Muscle layer of duodenum (tissue), 2 donors: Measurements from ENCODE around the gene ADAMTS16.

ENCODE experiments used
- H3K27ac ChIP-seq: one replicate; pipeline ENCODE4 v1.7.0; 2013; ENCODE audit warnings: mild to moderate bottlenecking, low read length
- H3K27me3 ChIP-seq: one replicate; pipeline ENCODE4 v1.7.0; 2013; ENCODE audit warnings: low read depth, mild to moderate bottlenecking, control low read depth, low read length
- H3K36me3 ChIP-seq, 2 donors: one replicate each; pipeline ENCODE4 v1.7.0; 2013; ENCODE audit warnings: low read length in 2 of 2, control low read depth in 1 of 2, mild to moderate bottlenecking in 1 of 2; ENCODE audit not compliant: insufficient read depth in 2 of 2, control insufficient read depth in 1 of 2
- H3K4me1 ChIP-seq, 2 donors: one replicate each; pipeline ENCODE4 v1.7.0; 2013; ENCODE audit warnings: low read length in 2 of 2, mild to moderate bottlenecking in 2 of 2, control low read depth in 1 of 2, moderate library complexity in 1 of 2; ENCODE audit not compliant: insufficient read depth in 2 of 2, control insufficient read depth in 1 of 2
- H3K4me3 ChIP-seq, 2 donors: one replicate each; pipeline ENCODE4 v1.7.0; 2013; ENCODE audit warnings: low read length in 2 of 2, low read depth in 1 of 2, mild to moderate bottlenecking in 1 of 2
- H3K9me3 ChIP-seq, 2 donors: one replicate each; pipeline ENCODE4 v1.7.0; 2013; ENCODE audit warnings: low read length in 2 of 2, control low read depth in 1 of 2, mild to moderate bottlenecking in 1 of 2; ENCODE audit not compliant: control insufficient read depth in 1 of 2
- donor health status: healthy.

The ADAMTS16 gene

DNA sequence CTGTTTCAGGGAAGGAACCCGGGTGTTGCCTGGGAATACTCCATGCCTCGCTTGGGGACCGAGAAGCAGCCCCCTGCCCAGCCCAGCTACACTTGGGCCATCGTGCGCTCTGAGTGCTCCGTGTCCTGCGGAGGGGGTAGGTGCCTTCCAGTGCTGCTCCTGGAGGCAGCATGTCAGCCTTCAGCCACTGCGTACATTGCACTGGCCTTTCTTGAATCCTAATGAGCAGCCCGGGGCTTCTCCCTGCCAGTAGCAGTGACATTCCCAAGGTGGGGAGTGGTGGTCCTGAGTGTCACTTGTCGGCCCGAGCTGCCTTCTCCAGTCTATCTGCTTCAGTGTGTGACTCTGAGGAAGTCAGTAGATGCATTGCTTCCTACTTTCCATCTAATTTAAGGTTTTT lies 101.9 kb downstream of the ADAMTS16 start:
- Histone ChIP-seq H3K27me3 (no peaks in the 10 kb centered on the region), H3K36me3 (no peaks in the 10 kb centered on the region), H3K4me1 (no peaks in the 10 kb centered on the region), H3K4me3 (no peak overlapping the region), H3K9me3 (no peaks in the 10 kb centered on the region), H3K27ac (no peak overlapping the region)

DNA sequence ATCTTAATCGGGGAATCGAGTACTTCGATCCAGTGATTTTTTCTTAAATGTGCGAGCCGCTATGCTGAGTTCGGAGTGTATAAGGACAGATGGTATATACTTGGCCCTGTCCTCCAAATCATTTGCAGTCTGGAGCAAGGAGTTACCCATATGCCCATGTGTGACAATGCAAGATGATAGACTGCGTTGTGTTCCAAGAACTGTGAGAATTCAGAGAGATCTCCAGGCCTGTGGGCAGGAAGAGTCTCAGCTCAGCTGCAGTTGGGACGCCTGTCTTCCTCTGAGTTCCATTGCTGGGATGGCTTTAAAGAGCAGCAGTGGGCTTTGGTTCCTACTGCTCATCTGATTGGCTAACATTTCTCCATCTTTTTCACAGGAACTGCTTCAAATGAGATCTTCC lies 106.6 kb downstream of the ADAMTS16 start:
- Histone ChIP-seq H3K27ac (no peak overlapping the region), H3K9me3 (peaks cover 0 to 4% of the 10 kb centered on the region in 2 donors), H3K4me1 (no peaks in the 10 kb centered on the region), H3K27me3 (no peaks in the 10 kb centered on the region), H3K36me3 (no peaks in the 10 kb centered on the region), H3K4me3 (no peak overlapping the region)

DNA sequence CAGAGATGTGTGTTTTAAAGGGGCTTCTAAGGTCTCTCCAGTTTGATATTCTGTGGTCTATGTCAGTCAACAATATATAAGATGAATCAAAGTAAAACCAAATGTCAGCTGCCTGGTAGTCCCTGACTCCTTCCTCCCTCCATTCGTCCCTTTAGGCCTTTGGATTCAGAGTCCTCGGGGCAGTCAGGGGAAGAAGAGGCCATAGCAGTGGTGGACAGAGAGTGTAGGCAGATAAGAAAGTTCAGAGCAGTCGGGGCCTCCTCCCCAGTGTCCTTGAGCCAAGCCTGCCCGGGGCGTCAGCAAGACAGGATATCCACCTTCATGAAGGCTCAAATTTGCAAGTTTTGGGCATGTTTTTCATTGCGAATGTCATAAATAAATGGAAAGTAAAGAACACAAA lies 110.6 kb downstream of the ADAMTS16 start:
- H3K27me3 ChIP-seq, result no peaks in the 10 kb centered on the region
- no peak overlapping the region for H3K27ac ChIP-seq
- H3K36me3 ChIP-seq, result no peaks in the 10 kb centered on the region
- no peaks in the 10 kb centered on the region for H3K4me1 ChIP-seq
- peaks cover 0 to 8% of the 10 kb centered on the region in 2 donors for H3K9me3 ChIP-seq
- no peak overlapping the region for H3K4me3 ChIP-seq

DNA sequence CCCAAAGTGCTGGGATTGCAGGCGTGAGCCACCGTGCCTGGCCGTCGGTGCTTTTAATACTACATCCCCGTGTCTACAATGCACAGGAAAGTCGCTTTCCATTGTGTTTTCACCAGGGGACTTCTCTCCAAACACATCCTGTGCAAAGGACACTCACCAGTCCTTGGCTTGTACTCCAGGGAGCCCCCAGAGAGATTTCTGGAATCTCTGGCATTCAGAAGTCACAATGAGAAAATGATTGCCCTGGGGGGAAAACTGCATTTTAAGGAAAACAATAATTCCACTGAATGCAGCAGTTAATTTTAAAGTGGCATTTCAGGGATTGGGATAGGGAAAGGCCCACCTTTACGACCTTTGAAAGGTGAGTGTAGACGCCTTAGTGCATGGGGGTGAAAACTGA lies 112.0 kb downstream of the ADAMTS16 start:
- no peaks in the 10 kb centered on the region for H3K36me3 ChIP-seq
- H3K27me3 ChIP-seq, result no peaks in the 10 kb centered on the region
- no peak overlapping the region for H3K4me3 ChIP-seq

DNA sequence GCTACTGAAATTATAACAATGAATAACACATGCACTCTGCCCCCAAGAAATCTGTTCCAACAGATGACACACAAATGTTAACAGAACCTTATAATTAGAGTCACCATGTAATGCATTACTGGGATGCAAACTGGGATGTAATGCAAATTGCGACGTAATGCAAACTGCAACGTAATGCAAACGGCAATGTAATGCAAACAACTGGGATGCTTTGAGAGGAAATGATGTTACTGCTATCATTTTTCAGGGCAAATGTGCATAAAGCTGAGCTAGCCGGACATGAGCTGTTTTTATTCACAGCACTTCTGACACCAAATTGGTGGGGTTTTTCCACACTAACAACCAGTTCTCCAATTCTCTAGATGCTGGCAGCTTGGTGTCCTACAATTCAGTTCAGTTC lies 117.2 kb downstream of the ADAMTS16 start:
- Histone ChIP-seq H3K9me3 (peaks cover 0 to 8% of the 10 kb centered on the region in 2 donors), H3K27me3 (no peaks in the 10 kb centered on the region), H3K4me3 (no peak overlapping the region), H3K36me3 (no peaks in the 10 kb centered on the region), H3K27ac (no peak overlapping the region), H3K4me1 (no peaks in the 10 kb centered on the region)

More for the DNA sequence above, 112.0 kb downstream of the ADAMTS16 start:
- Histone ChIP-seq H3K27ac (no peak overlapping the region), H3K9me3 (peaks cover 0 to 12% of the 10 kb centered on the region in 2 donors), H3K4me1 (no peaks in the 10 kb centered on the region)

DNA sequence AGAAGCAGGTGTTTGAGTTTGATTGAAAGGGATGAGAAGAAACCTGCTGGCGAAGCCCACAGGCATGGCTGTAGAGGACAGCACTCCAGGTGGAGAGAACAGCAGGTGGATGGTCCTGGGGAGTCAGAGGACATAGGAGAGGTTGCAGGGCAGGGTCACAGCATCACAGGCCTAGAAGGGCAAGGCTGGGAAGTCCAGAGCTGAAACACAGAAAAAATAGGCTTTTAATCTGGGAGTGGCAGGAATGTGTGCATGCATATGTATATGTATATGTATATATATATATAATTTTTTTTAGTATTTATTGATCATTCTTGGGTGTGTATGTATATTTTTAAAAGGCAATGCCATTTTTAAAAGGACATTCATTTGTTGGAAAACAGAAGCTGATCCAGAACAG lies 118.4 kb downstream of the ADAMTS16 start:
- H3K4me3 ChIP-seq, result no peak overlapping the region
- H3K4me1 ChIP-seq, result no peaks in the 10 kb centered on the region
- H3K9me3 ChIP-seq, result peaks cover 0 to 8% of the 10 kb centered on the region in 2 donors
- H3K36me3 ChIP-seq, result no peaks in the 10 kb centered on the region
- H3K27ac ChIP-seq, result no peak overlapping the region
- H3K27me3 ChIP-seq, result no peaks in the 10 kb centered on the region

DNA sequence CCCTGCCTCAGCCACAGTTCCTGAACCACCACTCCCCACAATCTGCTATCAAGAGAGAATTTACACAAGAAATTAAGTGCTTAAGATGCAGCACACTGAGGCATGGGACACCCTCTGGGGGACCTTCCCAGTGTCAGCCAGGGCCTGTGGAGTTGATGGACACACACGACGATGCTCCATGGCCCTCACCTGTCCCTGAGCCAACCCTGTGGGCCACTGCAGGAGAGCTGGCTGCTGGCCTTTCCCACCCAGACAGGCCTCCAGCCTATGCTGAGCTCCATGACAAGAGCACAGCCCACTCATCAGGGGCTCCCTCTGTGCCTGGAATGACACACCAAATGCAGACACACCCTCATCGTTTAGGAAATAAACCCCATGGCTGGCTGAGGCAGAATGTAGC lies 124.6 kb downstream of the ADAMTS16 start:
- H3K27ac ChIP-seq, result no peak overlapping the region
- H3K4me1 ChIP-seq, result no peaks in the 10 kb centered on the region
- H3K27me3 ChIP-seq, result no peaks in the 10 kb centered on the region
- no peaks in the 10 kb centered on the region for H3K9me3 ChIP-seq
- no peak overlapping the region for H3K4me3 ChIP-seq
- no peaks in the 10 kb centered on the region for H3K36me3 ChIP-seq

DNA sequence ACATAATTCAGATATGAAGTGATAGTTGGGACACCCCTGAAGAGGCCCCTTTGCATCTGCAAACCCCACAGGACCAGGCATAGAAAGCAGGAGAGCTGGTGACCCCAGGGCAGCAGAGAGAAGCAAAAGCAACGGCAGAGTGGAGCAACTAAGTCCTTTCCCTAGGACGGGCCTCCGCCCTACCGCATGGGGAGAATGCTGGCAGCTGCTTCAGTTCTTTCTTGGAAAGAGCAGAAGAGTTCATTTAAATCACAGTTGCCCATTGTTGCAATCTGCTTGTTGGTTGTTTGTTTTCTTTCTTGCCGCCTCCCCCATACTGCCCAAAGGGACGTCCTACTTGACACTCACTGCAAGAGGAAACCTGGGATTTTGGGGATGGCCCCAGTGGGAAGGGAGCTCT lies 126.2 kb downstream of the ADAMTS16 start:
- H3K4me3 ChIP-seq, result no peak overlapping the region
- no peaks in the 10 kb centered on the region for H3K9me3 ChIP-seq
- no peak overlapping the region for H3K27ac ChIP-seq
- H3K27me3 ChIP-seq, result no peaks in the 10 kb centered on the region
- no peaks in the 10 kb centered on the region for H3K36me3 ChIP-seq
- no peaks in the 10 kb centered on the region for H3K4me1 ChIP-seq

DNA sequence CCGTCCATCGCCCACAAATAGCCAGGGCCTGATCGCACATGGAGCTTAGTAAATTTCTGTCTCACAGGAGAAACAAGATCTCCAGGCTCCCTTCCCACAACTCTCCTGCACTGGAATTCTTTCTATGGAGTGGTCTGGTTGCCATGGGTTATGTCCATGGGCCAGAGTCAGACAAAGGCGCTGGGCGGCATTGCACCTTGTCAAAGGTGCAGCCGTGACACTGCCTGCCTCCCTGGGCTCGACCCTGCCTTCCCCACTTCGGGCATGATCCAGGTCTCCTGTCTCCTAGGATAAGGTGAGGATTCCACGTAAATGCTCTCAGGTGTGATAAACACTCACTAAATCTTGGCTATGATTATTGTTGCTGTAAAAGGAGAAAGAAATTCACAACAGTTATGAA lies 130.0 kb downstream of the ADAMTS16 start:
- Histone ChIP-seq H3K27me3 (no peaks in the 10 kb centered on the region), H3K9me3 (no peaks in the 10 kb centered on the region), H3K4me3 (no peak overlapping the region), H3K4me1 (no peaks in the 10 kb centered on the region), H3K36me3 (no peaks in the 10 kb centered on the region), H3K27ac (no peak overlapping the region)

DNA sequence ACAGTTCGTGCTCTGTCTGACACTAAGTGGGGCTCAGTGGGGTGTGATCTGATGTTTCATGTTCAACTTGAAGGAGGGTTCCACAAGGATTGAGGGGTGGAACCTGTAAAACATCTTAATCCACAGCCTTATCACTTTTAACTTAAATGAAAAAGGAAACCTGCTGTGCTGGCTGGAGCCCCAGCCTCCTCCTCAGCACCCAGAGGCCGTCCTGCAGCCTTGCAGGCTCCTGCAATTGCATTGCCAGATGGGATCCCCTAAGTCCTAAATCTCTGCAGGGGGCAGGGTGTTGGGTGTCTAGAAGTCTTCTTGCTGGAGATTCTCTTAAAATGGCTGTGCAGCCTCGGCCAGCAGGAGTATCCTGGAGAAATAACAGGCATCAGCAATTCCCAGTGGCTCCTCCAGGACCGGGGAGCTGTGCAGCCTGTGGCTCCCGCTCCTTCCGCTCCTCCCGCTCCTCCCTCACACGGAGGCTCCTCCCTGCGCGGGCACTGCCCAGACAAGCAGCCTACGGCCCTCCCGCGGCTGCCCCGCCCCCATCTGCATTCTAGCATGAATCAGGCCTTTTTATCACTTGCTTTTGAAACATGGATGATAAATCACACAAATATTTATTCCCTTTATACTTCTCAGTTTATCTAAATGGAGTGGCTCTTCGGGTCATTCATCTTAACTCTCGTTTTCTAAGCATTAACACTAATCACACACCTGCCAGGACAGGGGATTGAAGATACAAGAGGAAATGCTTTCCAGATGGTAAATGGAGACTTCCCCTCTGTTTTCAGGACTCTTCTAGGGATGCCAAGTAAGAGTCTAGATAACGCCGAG lies 131.0 kb downstream of the ADAMTS16 start:
- no peak overlapping the region for H3K27ac ChIP-seq
- no peaks in the 10 kb centered on the region for H3K9me3 ChIP-seq
- no peaks in the 10 kb centered on the region for H3K36me3 ChIP-seq
- no peaks in the 10 kb centered on the region for H3K4me1 ChIP-seq
- H3K27me3 ChIP-seq, result no peaks in the 10 kb centered on the region
- H3K4me3 ChIP-seq, result peak overlapping the region in 1 of 2 donors; percentile 51

DNA sequence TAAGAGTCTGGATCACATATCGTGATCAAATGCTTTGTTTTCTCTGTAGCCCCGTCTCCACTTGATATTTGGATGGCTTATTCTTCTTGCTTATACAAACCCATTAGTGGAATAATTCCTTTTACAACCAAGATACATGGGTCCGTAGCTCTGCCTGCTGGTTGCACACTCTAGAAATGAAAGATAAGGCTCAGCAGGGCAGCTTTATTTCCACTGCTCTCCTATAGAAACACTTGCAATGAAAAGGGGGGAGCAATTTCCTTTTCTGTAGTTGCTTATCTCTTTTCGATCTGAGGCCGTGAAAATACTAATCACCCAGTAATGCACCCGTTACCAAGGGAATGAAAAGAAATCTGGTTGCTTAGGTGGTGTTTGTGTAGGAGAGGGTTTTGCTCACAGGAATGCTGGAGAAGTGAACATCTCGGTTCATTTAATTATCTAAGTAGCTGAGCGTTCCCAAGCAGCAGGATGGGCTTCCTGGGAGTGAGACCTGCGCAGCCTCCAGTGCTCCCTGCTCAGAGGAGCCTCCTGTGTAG lies 131.7 kb downstream of the ADAMTS16 start:
- H3K4me1 ChIP-seq, result no peaks in the 10 kb centered on the region
- no peak overlapping the region for H3K27ac ChIP-seq
- H3K9me3 ChIP-seq, result no peaks in the 10 kb centered on the region
- H3K4me3 ChIP-seq, result peak overlapping the region in 1 of 2 donors; percentile 51
- H3K27me3 ChIP-seq, result no peaks in the 10 kb centered on the region
- no peaks in the 10 kb centered on the region for H3K36me3 ChIP-seq

DNA sequence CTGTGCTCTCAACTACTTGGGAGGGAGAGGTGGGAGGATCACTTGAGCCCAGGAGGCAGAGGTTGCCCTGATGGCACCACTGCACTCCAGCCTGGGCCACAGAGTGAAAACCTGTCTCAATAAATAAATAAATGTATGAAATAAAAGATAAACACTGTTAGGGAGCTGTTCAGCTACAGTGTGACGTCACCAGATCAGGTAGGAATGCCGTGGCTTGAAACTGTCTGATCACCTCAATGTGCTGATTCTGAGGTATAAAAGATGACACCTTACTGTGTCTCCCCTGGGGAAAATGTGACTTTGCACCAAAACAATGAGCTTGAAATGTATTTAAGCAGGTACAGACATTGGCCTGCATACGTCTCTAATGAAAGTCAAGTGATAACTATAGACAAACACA lies 133.3 kb downstream of the ADAMTS16 start:
- Histone ChIP-seq H3K9me3 (no peaks in the 10 kb centered on the region), H3K27me3 (no peaks in the 10 kb centered on the region), H3K4me3 (no peak overlapping the region), H3K36me3 (no peaks in the 10 kb centered on the region), H3K27ac (no peak overlapping the region), H3K4me1 (no peaks in the 10 kb centered on the region)
